Measurements from ENCODE around the gene CR1. TPM values are rescaled to one million over a fixed set of nuclear protein-coding genes. Genes with fewer than 3 reads are reported as not detected.
"Not testable (repeated sequence)": the region's sequence is repeated elsewhere in the genome, so short reads cannot be mapped to it uniquely, and the experiment has no call there.

CR1 gene
- total and polyA plus RNA-seq, 8 donors, result 0.39 to 37.4 (median 0.79) TPM

- peak; percentile 88 for ATAC-seq
Observed at GRCh38 chr1:207546677-207547357, 50.9 kb downstream of the CR1 start.

GRCh38 chr1:207554823-207555222, 58.9 kb downstream of the CR1 start:
- DNase-seq; ATAC-seq; H3K27me3 ChIP-seq; H3K36me3 ChIP-seq; H3K27ac ChIP-seq; H3K4me1 ChIP-seq; intact Hi-C loops (cut with DNase I); H3K9me3 ChIP-seq; H3K4me3 ChIP-seq: not testable (repeated sequence)

More at GRCh38 chr1:207546677-207547357, 50.9 kb downstream of the CR1 start:
- H3K27ac ChIP-seq; DNase-seq; H3K9me3 ChIP-seq; H3K36me3 ChIP-seq; H3K4me1 ChIP-seq; H3K4me3 ChIP-seq; intact Hi-C loops (cut with DNase I); H3K27me3 ChIP-seq: not testable (repeated sequence)

GRCh38 chr1:207565546-207566468, 69.8 kb downstream of the CR1 start:
- Histone ChIP-seq H3K36me3 (peaks cover 0 to 16% of the 10 kb centered on the region in 2 donors), H3K4me1 (no peaks in the 10 kb centered on the region), H3K27me3 (no peaks in the 10 kb centered on the region), H3K4me3 (no peak overlapping the region), H3K9me3 (no peaks in the 10 kb centered on the region), H3K27ac (no peak overlapping the region)
- intact Hi-C loops (cut with DNase I), result no loop called here
- peak in 1 of 2 donors; percentile 21 for TF ChIP-seq CTCF (IDR thresholded peaks at IDR 0.05)
- DNase-seq, result peak in 1 of 4 donors; percentile 5
- peak; percentile 78 for ATAC-seq

- not testable (repeated sequence) for ATAC-seq, H3K4me1 ChIP-seq
Observed at GRCh38 chr1:207571926-207572325, 76.0 kb downstream of the CR1 start.

GRCh38 chr1:207573074-207573473, 77.1 kb downstream of the CR1 start:
- H3K27me3 ChIP-seq; ATAC-seq; H3K4me1 ChIP-seq; H3K9me3 ChIP-seq; intact Hi-C loops (cut with DNase I); H3K4me3 ChIP-seq; H3K27ac ChIP-seq; DNase-seq: not testable (repeated sequence)
- peaks cover 0 to 16% of the 10 kb centered on the region in 2 donors for H3K36me3 ChIP-seq

More at GRCh38 chr1:207571926-207572325, 76.0 kb downstream of the CR1 start:
- H3K4me3 ChIP-seq; DNase-seq; H3K9me3 ChIP-seq; intact Hi-C loops (cut with DNase I); H3K27me3 ChIP-seq; H3K27ac ChIP-seq: not testable (repeated sequence)
- peaks cover 0 to 12% of the 10 kb centered on the region in 2 donors for H3K36me3 ChIP-seq

- H3K9me3 ChIP-seq; H3K4me3 ChIP-seq; intact Hi-C loops (cut with DNase I); H3K4me1 ChIP-seq; H3K27ac ChIP-seq; DNase-seq; ATAC-seq; H3K27me3 ChIP-seq: not testable (repeated sequence)
- H3K36me3 ChIP-seq, result peaks cover 0 to 32% of the 10 kb centered on the region in 2 donors
Observed at GRCh38 chr1:207575381-207575780, 79.4 kb downstream of the CR1 start.

GRCh38 chr1:207578796-207579435, 83.0 kb downstream of the CR1 start:
- Histone ChIP-seq H3K9me3 (no peaks in the 10 kb centered on the region), H3K4me3 (no peak overlapping the region), H3K27me3 (no peaks in the 10 kb centered on the region), H3K36me3 (peaks cover 0 to 45% of the 10 kb centered on the region in 2 donors), H3K27ac (no peak overlapping the region), H3K4me1 (no peaks in the 10 kb centered on the region)
- no peak for TF ChIP-seq CTCF (IDR thresholded peaks at IDR 0.05)
- DNase-seq (no peak), ATAC-seq (no peak)
- intact Hi-C loops (cut with DNase I), result no loop called here

All from left lung (tissue), 10 donors.